HG03520 (cell line): Measurements from ENCODE around the gene RTL10.

ENCODE experiments used
- ATAC-seq: cut with Tn5 transposase; IDR thresholded peaks from one replicate; pipeline ENCODE4 v1.9.1; 2021; ENCODE audit warnings: mild to moderate bottlenecking, moderate library complexity; ENCODE audit not compliant: unreplicated experiment

The RTL10 gene

DNA sequence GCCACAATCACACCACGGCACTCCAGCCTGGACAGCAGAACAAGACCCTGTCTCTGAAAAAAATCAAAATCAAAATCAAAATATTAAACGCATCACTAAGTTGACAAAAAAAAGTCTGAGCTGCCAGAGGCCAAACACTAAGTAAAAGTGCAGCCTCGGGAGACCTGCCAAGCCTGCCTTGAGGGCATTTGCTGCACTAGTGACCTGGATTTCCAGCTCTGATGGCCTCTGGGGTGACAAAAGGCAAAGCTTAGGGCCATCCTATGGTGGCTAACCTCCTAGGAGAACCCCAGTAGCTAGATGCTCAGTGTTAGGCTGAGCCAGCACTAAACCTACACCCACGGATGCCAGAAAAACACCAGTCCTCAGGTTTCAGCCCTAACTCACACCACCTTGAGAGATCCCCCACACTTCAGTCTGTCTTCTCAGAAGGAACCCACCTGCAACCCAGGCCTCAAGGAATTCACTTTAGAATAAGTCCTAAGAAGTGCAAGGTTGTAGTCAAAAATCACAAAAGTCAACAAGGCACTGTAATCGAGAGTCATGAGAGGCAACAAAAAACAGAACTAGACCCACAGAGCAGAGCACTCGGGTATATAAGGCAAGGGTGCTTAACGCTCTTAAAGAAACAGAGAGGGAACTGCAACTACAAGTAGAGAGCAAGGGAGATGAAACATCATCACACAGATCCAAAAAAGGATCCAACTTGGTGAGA lies 28.6 kb downstream of the RTL10 start:
- no peak for ATAC-seq

DNA sequence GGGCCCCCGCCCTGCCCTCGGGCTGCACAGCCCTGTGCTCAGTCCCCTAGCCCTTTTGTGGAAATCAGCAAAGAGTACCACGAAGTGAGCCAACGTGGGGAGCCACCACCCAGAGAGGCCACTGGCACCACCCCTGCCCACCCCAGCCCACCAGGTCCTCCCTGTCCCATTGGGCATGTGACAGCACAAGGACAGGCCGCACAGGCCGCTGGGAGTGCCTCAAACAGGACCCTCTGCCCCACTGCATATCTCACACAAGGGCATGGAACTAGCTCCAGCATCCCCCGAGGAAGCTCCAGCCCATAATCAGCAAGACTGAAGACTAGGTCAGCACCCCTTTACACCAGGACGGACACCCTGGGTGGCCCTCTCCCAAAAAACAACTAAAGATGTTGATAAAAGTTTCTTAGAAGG lies 29.7 kb downstream of the RTL10 start:
- no peak for ATAC-seq

DNA sequence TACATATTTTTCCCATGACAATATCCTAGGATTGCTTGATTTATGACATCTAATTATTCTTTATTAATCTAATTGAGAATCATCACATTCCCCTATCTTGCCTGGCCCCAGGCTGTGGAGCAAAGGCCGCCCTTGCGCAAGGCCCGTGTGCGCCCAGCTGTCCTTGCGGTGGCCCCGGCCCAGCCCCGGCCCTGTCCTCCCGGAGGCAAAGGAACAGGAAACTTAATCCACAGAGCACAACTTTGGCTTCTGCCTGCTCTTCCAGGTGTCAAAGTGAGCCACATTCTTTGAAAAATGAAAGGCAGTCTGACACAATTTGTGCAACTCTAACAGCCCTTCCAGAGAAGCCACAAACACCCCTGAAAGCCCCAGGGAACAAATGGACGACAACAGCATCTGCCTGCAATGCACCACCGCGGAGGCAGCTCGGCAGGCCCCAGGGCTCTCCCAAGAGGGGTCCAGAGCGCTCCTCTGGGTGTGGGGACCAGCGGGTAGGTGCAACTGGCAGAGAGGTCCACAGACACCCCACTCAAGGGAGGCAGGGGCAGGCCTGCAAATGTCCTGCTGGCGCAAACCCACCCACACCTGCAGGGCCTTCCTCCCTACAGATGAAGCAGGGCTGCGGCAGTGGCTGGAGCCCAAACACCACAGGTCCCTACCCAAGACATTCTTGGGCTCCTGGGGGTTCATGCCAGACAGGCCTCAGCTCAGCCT lies 30.3 kb downstream of the RTL10 start:
- no peak for ATAC-seq

DNA sequence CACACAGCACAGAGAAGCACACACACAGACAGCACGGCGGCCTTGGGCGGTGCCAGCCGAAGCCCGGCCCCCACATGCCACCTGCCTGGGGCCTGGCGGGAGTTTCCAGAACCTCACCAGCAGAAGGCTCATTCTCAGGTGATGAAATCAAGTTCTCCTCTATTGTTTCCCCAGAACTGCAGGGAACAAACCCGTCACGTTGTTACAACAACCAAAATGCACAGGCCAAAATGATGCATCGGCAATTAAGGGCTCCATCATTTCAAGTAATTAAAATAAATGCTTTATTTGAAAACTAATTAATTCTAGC lies 30.8 kb downstream of the RTL10 start:
- ATAC-seq: no peak

DNA sequence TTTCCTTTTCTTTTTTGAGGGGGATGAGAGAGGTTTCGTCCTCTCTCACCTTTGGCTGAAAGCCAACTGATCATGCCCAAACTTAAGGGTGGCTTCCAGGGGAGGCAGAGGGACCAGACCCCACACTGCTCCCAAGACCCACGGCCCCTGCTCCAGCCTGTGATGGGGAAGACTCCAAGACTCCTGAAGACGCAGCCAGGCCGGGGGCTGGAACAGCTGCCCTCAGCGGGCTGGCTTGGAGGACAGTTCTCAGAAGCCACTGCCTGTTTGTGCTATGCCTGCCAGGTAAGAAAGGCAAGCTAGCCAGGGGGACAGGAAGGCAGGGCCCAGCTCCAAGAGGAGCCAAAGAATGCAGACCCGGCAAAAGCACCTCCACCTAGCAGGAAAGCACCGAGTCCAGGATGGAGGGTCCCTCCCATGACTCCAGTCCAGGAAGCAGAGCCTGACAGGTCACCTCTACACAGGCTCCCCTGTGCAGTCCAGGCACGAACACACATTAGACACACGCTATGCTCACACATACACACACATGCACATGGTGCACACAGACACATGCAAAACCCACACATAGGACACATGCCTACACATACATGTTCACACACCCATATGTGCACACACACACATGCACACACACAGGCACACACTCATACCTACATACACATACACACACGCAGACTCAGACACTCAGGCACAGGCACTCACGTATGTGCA lies 31.3 kb downstream of the RTL10 start:
- ATAC-seq: no peak

DNA sequence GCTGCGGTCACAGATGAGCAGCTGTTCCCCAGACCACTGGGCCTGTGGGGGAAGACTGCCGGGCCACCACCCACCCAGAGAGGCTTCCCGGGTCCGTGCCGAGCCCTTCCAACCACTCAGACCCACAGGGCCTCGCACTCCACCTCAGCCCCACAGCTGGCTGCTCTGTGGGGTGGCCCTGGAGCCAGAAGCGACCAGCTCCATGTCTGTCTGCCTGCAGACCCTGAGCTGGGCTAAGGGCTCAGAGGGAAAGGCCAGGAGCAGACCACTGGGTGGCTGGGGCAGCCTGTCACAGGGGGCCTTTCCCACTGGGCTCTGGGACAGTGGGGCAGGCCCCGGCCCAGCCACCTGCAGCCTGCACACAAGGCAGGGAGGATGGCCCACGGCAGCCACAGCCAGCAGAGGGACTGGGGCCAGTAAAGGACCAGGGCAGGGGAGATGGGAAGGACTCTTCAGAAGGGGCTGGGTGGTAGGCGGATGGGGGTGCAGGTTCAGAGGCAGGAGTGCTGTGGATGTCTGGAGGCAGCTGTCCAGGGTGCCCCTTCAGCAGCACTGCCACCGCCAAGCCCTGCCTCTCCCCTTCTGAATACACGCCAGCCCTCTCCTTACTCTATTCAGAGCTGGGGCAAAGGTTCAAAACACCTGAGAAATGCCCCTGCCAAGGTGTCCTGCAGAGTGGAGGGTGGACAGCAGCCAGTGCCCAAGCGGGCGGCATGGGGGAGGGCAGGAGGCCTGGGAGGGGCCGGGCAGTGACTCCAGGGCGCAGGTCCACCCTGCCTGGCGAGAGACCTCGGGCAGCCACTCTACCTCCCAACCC lies 32.2 kb downstream of the RTL10 start:
- no peak for ATAC-seq

DNA sequence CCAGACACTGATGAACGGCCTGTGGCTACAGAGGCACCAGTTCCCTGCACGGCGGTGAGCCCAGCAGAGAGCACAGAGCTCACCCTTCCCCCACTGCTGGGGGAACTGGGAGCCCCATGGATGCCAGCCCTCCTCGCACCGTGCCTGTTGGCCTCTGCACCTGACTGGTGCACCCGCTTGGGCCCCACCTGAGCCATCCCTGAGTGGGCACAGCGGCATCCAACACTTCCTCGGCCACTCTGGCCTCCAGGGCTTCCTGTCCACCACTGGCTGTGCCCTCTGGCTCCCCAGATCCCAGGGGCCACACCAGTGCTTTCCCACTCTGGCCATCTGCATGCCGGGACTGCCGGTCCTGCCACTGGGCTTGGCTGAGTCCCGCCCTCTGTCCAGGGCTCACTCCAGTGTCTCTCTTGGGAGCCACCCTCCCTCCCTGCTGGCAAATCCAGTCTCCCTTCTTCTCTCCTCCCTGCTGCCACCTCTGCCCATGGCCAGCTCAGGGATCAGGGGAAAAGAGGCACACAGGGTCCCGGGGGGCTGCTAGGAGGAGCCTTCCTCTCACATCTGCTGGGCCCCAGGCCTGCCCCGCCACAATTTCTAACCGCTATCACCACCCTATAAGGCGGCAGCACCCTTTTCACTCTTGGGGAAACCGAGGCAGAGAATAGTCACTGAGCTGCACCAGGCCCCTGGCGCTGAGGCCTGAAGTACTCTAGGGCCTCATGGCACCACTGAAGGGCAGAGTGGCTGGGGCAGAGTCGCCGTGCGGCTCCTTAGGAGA lies 33.0 kb downstream of the RTL10 start:
- ATAC-seq: no peak

DNA sequence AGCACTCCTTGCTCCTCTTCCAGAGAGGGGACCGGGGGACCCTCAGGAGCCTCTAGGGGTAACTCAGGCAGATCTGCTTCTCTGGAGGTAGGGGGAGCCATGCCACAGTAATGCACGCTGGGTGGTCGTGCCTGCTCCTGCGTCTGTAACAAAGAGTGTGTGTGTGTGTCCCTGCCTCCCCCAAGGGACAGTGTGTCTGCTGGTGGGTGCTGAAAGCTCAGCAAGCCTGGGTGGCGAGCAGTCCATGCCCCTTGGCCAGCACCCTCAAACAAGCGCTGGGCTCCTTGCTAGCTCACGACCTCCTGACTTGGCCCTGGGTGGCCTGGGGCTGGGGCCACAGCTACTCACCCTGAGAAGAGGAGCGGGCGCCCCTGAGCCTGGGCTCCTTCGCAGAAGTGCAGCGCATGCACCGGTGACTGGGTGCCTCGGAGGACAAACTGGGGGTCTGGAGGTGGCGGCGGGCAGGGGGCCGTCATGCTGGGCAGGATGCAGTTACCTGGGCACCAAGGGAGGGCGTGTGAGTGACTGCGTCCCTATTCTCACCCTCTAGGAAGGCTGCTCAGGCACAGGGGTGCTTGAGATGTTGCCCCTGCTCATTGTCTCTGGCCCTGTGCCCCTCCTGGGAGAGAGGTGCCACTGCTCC lies 33.7 kb downstream of the RTL10 start:
- no peak for ATAC-seq

DNA sequence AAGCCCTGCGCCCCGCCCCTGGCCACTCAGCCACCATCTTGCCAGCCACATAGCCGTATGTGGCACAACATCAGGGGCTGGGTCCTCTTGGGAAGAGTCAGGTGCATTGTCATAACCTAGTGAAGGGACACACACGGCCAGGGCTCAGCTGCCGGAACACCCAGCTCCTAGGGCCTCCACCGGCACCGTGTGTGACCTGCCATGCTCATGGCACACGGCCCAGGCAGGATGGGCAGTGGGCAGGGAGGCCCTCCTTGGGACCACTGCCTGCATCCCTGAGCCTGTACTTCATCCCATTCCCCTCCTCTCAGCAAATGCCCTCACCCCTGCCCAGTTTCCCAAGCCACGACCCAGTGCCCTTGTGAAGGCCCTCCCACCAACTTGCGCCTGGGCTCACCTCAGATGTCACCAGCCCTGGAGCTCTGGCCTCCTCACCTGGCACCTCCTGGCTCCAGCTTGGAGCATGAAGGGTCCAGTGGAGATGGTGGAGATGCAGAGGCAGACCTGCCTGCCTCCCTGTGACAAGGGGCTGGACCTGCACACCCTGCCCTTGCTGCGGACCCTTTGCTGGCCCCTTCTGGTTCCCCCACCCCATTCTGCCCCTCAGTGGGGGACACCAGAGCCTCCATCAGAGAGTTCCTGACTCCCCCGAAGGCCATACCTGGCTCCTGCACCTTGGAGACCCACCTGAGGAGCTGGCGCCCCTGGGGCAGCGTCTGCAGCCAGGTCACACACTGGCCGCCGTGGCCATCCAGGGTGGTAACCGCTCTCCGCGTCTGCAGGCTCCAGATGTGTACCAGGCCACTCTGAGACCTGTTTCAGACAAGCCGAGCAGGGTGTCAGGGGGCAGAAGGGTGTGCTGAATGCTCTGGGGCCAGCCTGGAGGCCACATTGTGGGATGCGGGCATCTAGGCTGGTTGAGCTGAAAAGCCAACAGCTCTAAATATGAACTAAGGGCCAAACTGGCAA lies 34.5 kb downstream of the RTL10 start:
- ATAC-seq: no peak

DNA sequence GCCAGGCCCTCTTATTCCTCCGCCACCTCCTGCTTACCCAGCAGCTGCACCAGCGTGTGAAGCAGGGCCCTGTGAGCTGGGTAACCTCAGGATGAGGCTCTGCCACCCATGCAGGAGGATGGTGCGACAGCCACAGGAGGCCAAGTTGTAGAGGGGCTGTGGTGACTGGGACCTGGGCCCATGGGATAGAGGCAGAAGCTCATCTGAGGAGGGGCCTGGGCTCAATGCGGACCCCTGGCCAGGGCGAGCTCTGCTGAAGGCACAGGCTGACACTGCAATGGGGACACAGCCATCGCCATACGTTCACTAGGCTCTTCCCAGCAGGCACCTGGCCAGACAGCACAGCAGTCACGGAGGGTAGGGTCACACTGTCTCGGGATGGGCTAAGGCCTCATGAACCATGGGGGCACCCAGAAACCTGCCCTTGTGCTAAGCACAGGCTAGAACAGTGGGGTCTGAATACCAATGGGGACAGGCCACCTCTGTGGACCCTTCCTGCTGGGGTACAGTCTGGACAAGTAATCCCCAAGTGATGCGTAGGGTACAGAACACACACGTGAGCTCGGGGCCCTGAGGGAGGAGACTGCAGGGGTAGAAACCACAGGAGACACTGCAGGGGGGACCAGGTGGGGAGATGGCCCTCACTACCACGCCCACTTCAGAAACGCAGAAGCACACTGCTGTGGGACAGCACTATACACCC lies 35.3 kb downstream of the RTL10 start:
- no peak for ATAC-seq

DNA sequence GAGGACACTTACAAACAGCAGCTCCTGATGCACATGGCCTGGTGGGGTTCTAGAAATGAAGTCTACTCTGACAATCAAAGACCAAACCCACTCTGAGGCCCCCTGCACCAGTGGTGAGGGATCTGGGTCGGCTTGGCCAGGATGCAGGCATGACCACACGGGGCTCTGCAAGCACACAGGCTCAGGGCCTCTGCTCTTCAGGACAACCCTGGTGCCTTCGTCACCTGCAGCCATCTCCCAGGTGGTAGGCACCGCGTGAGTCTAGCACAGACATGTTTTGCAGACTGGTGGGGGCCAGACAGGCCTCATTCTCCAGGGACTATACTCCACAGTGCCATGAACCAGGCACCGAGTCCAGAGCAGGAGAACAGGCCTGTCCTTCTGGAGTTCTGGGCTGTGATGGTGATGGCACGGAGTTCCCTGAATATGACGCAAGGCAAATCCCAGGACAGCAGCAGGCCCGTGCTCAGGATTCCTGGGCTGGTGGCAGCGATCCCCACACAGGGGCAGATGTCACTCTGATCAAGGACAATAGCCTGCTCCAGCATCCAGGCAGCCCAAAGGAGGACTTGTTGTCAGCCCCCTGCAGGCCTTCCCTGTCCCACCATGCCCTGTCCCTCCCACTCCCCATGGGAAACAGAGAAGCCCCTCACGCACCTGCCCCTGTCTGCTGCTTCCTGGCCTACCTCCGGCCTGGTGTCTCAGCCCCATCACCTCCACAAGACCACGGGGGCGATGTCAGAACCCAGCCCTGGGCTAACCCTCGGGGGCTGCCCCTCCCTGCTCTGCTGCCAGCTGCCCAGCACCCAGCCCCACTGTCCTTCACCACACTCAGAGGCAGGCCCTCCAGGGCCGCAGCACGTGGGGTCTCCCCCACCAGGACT lies 36.1 kb downstream of the RTL10 start:
- no peak for ATAC-seq

DNA sequence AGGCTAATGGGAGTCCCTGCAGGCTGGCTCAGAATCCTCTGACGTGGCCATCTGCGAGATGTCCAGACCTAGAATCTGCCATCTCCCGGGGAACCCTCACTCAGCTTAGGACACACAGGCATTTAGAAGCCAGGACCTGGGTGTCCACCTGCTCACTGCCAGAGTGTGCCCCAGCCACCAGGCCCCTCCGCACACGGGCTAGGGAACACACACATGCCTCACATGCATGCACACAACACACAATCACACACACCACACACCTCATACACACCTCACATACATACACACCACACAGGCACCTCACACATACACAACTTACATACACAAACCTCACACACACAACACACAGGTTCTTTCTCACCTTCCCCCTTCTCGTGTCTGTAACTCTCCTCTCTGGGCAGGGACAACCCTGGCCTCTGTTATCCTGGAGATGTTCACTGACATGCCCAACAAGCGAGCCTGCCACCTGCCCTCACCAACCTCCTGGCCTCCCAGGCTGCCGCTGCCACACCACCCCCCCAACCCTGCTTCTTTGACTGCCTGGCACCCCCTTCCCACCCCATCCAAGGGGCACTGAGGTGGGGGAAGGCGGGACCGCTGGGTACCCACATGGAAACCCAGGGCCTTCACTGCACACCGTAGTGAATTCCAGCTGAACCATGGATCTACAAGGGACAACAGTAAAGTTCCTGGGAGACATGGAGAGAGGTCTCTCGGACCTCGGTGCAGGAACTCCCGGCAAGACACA lies 38.1 kb downstream of the RTL10 start:
- ATAC-seq: no peak

DNA sequence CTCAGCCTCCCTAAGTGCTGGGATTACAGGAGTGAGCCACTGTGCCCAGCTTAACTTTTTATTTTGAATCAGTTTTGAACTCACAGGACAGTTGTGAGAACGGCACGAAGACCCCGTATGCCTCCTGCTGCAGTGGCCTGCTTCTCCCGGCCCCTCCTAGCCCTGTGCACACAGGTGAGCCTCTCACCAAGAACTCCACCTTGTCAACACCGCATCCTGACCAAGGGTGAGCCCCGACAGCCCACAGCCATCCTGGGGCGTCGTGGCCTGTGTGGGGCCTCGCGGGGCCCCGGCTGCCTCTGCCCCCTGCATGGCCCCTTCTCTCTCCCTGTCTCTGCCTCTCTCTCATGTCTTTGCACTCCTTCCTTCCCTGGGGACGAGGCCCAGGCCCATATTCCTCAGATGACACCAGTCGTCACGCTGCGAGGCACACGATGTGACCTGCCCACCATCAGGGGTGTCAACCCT lies 38.8 kb downstream of the RTL10 start:
- no peak for ATAC-seq

DNA sequence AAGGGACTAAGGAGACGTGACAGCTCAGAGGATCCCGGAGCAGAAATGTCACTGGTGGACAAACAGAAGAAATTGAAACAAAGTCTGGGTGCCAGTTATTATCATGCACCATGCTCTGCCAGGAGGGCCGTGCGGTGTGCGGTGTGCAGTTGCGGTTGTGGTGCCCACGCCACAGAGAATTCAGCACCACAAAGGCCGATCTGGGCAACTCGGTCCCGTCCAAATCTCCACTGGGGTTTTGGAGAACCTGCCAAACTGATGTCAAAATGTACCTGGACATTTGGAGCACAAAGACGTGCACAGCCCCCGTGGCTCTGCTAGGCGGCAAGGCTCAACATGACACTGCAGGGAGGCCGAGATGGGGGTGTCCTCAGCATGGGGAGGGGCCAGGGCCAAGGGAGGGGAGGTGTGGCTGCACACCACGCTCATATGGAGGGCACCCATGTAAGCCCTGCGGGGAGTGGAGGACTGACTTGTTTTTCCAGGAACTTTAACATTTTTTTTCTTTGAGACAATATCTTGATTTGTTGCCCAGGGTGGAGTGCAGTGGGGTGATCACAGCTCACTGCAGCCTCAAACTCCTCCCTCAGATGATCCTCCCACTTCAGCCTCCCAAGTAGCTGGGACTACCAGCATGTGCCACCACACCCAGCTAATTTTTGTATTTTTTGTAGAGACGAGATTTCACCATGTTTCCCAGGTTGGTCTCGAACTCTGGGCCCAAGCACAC lies 39.4 kb downstream of the RTL10 start:
- ATAC-seq: no peak

DNA sequence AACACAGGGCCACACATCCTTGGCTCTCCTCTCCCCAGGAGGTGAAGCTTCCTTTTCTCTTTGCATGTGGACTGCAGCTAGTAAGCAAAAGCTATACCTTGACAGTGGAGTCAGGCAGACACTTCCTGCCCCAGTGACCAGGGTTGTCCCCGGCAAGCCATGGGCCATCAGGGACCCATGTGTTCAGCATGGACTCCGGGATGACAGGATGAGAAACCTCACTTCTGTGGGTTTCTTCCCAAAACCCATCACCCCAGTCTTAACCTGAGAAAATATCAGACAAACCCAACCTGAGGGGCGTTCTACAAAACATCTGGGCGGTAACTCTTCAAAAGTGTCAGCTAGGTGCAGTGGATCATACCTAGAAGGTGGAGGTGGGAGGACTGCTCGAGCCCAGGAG lies 40.2 kb downstream of the RTL10 start:
- ATAC-seq: no peak

DNA sequence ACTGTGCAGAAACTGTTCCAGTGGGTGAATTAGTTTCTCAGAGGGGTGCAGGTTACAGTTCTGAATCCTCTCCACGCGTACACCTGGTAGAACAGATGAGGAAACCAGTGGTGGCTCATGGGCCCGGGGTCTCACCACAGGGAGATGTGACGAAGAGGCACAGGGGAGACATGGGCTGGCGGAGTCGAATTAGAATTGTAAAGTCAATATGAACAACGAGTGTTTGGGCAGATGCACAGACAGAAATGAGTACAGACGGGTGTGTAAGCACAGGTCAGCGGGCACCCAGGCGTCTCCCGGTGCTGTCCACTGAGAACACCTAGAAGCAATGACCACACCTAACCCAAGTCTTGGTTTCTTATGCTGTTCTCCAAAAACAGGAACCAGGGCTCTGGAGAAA lies 41.8 kb downstream of the RTL10 start:
- ATAC-seq: no peak
